Amygdala (tissue), 56 donors: Measurements from ENCODE around the gene GRIN1.

Experiments used
- DNase-seq, 56 donors: peaks; one replicate each; lab custom pipeline; 2025; lab: John Stamatoyannopoulos, UW

Gene GRIN1

DNA sequence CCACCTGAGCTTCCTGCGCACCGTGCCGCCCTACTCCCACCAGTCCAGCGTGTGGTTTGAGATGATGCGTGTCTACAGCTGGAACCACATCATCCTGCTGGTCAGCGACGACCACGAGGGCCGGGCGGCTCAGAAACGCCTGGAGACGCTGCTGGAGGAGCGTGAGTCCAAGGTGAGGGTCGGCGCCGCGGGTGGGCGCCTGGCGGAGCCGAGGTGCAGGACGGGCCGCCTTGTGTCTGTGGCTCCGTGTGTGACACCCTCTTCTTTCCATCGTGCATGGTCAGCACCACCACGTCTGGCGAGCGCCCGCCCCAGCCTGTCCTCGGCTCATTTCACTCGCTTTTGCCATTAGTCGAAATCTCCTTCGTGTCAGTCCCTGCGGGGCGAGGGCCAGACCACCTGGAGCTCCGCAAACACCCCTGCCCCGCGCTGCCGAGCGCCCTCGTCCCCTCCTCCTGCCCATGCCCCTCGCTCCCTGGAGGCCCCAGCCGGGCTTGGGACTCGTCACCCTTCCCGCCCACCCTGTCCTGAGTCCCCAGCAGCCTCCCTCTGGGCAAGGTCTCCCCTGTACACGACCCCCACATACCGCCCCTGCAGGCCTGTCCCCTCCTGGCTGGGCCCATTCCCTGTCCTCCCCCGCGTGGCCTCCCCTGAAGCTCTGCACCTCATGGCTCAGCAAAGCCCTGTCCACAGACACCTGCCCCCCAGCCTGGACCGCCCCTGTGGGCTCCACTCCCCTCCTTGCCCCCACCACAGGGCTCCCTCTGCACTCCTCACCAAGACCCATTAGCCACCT, 7.0 kb downstream of the GRIN1 start:
- no peak for DNase-seq

DNA sequence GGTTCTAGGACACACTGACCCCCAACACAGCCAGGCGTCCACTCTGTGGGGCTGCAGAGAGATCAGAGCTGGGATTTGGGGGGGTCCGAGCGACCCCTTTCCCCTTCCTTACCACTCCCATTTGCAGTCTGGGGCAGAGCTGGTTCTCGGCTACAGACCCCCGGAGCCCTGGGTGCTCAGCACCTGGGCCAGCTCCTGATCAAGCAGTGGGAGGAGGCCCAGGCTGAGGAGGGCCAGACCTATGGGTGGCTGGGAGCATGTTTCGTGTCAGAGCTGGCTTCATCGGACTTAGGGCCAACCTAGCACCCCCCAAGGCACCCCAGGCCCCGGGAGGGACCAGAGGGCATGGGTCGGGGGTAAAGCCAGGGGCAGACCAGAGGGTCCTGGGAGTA, 7.6 kb downstream of the GRIN1 start:
- no peak for DNase-seq

DNA sequence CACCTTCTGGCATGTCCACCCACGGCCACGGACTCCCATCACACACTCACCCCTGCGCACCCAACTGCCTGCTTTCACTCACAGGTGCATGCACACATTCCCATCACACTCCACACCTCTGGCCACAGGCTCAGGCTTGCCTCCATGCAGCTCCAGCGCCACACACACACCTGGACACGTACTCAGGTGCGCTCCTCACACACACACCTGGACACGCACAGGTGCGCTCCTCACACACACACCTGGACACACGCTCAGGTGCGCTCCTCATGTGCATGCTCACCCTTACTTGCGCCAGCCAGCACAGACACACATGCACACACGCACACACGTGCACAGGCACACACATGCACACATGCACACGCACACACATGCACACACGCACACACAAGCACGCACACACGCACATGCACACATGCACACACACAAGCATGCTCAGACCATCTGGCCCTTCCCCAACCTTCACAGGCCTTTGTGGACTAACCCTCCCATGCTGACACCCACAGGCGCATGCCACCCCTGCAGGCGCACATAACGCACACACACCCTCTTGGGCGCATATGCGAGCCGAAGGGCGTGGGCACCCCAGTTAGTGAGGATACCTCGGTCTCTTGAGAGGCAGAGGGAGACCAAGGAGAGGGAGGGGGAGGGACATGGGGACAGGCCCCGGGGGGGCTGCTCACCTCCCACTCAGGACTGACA, 8.3 kb downstream of the GRIN1 start:
- no peak for DNase-seq

DNA sequence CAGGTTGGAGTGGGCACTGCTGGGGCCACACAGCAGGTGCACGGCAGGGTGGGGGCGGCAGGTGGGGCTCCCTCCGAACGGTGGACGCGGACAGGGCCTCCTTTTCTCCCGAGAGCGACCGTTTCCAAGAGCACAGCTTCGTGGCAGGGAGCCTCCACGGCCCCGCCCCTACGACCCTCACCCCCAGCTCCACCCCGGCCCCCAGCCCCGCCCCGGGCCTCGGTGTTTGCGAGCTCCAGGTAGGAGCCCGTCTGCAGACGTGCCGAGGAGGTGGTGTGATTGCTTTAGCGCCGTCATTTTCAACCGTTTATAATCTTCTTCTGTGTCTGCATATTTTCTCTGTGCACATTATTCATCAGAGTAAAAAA, 8.8 kb downstream of the GRIN1 start:
- DNase-seq = no peak

DNA sequence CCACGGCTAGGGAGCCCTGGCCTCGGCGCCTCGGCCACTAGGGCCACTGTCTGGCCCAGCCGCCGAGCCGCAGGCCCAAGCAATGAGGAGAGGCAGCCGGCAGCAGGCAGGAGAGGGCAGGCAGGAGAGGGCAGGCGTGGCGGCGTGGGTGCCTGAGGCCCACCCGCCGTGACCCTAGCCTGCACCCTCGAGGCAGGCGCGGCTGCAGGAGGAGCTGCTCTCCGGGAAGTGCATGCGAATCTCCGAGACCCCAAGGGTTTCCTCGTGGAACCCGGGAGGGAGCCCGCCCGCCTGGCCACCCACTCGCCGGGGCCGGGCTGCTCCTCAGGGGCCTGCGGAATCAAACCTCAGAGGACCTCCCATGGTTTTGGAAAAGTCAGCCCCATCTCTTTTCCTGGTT, 9.3 kb downstream of the GRIN1 start:
- DNase-seq = no peak

DNA sequence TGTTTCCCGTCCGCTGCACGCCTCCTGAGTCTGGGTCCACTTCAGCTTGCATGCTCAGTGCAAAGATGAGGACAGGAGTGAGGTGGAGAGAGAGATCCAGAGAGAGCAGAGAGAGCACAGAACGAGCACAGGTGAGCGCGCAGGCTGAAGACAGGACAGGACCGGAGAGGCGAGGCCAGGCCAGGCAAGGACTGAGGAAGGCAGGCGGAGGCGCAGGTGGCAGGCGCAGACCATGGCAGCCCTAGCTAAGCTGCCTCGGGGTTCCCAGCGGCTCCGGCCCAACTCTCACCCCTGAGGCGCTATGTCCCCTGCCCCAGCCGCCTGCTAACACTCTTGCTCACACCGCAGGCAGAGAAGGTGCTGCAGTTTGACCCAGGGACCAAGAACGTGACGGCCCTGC, 9.7 kb downstream of the GRIN1 start:
- no peak for DNase-seq

DNA sequence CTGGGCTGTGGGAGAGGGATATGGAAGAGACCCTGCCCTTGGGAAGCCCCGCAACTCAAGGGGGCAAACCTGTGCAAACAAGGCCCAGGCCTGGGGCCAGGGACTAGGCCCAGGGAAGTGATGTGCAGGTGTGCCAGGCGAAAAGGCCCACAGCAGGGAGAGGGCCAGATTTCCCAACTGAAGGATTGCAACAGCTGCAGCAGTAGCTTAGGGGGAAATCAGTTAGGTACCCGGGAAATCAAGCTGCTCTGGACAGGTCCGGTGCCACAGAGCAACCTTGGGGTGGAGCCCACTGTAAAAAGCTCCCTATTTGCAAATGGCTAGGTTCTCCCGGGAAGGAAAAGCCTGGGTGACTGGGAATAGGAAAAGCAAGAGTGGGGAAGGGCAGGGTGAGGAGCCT, 10.4 kb downstream of the GRIN1 start:
- DNase-seq = no peak

DNA sequence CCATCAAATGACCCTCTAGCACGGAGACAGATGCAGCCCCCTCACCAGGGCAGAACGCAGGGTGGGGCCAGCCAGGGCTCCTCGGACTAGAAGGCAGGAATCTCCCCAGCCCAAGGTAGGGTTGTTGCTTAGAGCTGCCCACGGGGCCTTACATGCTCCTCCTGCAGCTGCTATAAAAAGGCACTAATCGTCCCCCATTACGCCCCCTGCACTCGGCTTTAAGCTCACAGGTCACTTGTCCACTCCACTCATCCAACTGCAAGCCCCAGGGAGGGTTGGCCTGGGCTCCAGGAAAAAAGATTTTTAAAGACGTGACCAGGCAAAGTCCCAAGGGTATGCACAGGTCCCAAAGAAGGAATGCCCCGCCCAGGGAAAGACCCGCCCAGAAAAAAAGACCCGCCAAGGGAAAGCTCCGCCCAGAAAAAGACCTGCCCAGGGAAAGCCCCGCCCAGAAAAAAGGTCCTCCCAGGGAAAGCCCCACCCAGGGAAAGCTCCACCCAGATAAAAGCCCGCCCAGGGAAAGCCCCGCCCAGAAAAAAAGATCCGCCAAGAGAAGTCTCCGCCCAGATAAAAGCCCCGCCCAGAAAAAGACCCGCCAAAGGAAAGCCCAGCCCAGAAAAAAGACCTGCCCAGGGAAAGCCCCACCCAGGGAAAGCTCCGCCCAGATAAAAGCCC, 11.1 kb downstream of the GRIN1 start:
- no peak for DNase-seq

DNA sequence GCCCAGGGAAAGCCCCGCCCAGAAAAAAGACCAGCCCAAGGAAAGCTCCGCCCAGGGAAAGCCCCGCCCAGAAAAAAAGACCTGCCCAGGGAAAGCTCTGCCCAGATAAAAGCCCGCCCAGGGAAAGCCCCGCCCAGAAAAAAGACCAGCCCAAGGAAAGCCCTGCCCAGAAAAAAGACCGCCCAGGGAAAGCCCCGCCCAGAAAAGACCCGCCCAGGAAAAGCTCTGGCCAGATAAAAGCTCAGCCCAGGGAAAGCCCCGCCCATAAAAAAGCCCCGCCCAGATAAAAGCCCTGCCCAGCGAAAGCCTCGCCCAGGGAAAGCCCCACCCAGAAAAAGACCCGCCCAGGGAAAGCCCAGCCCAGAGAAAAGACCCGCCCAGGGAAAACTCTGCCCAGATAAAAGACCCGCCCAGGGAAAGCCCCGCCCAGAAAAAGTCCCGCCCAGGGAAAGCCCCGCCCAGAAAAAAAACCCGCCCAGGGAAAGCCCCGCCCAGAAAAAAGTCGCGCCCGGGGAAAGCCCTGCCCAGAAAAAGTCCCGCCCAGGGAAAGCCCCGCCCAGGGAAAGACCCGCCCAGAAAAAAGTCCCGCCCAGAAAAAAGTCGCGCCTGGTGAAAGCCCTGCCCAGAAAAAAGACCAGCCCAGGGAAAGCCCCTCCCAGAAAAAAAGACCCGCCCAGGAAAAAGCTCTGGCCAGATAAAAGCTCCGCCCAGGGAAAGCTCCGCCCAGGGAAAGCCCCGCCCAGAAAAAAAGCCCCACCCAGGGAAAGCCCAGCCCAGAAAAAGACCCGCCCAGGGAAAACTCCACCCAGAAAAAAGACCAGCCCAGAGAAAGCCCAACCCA, 11.9 kb downstream of the GRIN1 start:
- DNase-seq = peak in 2 of 56 donors; percentile 19 to 54

DNA sequence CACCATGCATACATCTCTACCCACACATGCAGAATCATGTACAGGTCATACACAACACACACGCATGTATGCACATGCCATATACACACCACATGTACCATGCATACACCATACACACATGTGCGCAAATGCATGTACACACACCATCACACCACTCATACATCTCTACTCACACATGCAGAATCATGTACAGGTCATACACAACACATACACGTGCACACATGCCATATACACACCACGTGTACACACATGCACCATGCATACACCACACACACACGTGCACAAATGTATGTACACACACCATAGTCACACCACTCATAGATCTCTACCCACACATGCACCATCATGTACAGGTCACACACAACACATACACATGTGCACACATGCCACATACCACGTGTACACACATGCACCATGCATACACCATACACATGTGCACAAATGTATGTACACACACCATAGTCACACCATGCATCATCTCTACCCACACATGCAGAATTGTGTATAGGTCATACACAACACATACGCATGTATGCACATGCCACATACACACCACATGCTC, 14.0 kb downstream of the GRIN1 start:
- no peak for DNase-seq

DNA sequence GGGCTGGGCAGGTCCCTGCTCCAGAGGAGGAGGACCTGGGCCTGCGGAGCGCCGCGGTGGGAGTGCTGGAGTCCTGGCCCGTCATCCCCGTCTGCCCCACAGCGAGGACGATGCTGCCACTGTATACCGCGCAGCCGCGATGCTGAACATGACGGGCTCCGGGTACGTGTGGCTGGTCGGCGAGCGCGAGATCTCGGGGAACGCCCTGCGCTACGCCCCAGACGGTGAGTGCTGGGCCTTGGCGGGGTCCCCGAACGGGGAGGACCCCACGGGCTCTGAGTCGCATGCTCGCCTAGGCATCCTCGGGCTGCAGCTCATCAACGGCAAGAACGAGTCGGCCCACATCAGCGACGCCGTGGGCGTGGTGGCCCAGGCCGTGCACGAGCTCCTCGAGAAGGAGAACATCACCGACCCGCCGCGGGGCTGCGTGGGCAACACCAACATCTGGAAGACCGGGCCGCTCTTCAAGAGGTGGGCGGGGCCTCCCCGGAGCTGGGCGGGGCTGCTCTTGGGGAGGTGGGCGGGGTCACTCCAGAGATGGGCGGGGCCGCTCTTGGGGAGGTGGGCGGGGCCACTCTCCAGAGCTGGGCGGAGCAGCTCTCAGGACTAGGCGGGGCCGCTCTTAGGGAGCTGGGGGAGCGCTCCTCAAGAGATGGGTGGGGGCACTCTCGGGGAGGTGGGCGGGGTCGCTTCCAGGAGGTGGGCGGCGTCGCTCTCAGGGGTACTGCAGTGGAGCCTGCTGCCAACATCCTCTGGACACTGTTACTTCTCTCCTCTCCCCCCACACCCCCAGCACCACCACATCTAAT, 17.8 kb downstream of the GRIN1 start:
- DNase-seq = peak in 9 of 56 donors; percentile 21 to 64 (median 32)

DNA sequence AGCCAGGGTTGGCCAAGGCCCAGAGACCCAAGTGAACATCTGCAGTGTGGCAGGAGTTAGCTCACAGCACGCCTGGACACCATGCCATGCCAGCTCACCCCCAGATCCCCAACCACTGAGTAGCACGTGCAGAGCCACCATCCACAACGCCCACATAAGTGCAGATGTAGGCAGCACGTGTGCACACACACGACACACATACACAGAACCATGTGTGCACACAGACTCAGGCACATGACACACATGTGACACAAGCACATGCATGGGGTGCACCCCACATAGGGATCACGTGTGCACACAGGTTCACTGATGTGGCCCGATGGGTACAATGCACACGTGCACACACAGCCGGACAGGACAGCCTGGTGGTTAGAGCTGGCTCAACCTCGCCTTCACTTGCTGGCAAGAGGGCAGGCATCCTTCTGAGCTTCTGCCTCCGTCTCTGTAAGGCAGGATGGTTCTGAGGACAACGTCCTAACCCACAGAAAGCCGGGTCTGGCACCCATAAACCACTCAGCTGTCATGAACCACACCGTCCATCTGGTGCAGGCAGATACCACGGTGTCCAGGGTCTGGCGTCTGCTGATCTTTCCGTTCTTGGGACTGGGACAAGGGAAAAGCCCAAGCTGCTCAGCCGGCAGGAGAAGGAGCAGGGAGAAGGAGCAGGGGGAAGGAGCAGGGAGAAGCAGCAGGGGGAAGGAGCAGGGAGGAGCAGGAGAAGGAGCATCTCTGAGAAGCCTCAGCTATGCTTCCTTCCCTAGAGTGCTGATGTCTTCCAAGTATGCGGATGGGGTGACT, 18.9 kb downstream of the GRIN1 start:
- no peak for DNase-seq

DNA sequence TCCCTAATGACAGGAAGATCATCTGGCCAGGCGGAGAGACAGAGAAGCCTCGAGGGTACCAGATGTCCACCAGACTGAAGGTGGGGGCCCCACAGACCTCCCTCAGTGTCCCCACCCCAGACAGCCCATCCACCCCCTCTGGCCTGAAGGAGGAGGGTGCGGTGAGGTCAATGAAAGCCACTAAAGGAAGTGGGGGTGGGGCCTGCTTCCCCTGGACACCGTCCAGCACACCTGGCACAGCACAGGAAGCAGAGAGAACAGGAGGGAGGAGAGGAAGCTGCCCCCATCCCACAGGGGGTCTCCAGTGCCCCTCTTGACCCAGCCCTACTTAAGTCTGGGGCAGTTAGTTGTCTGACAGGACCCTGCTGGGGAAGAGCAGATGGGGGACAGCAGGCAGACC, 19.7 kb downstream of the GRIN1 start:
- DNase-seq = no peak

DNA sequence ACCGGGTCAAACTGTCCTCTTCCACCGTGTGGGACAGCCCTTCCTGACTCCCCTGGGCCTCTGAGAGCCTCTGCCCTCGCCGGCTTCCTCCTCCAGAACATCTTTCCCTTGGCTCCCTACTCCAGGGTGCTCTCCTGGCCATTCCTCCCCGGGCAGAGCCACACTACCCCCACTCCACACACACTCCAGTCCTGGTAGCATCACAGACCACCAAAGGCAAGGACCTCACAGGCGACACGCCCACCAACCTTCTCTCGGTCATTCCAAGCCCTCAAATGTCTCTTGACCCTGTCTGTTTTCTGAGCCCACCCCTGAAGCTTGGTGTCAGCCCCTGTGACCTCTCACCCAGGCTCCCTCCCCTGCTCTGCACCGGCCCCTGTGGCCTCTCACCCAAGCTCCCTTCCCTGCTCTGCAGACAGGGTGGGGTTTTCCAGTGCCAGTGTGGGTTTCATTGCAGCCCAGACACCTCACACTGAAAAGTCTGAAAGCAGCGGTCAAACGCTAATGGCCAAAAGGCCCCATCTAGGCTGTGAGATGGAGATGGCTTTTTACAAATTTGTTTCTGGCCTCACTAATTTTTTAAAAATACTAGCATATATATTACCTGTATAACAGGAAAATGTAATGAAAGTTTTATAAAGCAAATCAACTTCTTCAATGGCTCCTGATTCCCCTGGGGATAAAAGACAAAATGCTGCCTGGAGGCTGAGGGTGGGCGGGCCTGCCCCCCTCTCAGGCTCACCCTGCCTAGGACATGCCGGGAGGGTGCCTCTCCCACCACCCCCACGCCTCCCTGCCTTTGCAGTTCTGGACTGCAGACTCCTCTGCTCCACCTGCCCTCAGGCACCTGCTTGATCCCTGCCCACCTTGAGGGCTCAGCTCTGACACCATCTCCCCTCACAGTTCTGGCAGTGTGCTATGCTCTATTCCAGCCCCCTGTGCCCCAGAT, 20.4 kb downstream of the GRIN1 start:
- DNase-seq = no peak

DNA sequence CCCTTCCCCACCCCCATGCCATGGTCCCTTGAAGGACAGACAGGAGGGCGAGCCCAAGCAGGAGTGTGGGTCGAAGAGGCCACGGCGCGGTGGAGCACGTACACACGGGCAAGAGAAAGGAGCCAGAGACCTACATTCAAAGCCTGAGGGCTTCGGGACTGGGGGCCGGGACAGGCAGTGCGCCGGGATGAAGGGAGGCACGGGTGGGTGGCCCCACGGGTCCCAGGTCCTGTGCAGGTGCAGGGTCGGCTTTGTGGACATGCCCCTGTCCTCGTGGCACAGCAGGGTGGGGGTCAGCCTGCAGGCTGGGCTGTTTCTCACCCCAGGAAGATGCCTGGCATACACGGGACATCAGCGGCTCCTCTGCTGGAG, 21.1 kb downstream of the GRIN1 start:
- DNase-seq = no peak

DNA sequence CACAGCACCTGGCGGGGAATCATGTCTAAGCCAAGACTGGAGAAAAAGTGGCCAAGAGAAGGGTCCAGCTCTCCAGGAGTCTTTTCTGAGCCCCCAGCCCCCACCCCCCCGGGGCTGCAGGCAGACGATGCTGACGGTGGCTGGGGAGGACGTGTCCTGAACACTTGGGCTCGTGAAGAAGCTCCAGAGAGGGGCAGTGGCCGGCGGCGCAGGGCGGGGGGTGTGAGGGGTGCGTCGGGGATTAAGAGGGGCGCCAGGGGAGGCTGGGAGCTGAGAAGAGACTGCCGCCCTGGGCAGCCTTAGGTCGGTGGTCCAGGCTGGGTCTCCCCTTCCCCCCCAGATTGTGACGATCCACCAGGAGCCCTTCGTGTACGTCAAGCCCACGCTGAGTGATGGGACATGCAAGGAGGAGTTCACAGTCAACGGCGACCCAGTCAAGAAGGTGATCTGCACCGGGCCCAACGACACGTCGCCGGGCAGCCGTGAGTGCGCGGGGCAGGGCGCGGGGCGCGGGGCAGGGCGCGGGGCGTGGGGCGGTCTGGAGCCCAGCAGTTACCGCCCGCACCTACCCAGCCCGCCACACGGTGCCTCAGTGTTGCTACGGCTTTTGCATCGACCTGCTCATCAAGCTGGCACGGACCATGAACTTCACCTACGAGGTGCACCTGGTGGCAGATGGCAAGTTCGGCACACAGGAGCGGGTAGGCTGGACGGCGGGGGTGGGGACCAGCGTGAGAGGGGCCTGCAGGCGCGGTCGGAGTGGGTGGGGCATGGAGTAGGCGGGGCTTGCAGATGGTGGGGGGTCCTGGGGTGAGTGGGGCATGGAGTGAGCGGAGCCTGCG, 22.0 kb downstream of the GRIN1 start:
- no peak for DNase-seq
